OCI-LY7 (cell line): ENCODE data around the gene IER5. TPM values are rescaled to one million over a fixed set of nuclear protein-coding genes. Genes with fewer than 3 reads are reported as not detected.

Source experiments
- BruUV-seq: library from RNA; stranded (reverse); fragments of 400-500 nt; replicated peaks from 2 replicates; lab custom pipeline; 2021; lab: Mats Ljungman, UMichigan
- CTCF ChIA-PET: fragments of 300-600 bp; sonication (Branson Sonifier 250); formaldehyde crosslinking; loops from one replicate; lab custom pipeline; 2022; ENCODE audit warnings: antibody characterized with exemption; ENCODE audit not compliant: unreplicated experiment; lab: Charles Lee
- POLR2A ChIA-PET: fragments of 300-600 bp; sonication (Branson Sonifier 250); formaldehyde crosslinking; loops from one replicate; lab custom pipeline; 2022; ENCODE audit warnings: antibody characterized with exemption; lab: Charles Lee
- DNase-seq: peaks from one replicate; pipeline ENCODE4 v3.0.0-alpha.2; 2015; ENCODE audit warnings: low spot score
- H2AFZ ChIP-seq: fragments of 200-600 bp; sonication (generic), shearing (Covaris generic); 2 replicates; pipeline ENCODE4 v1.6.1; 2014; ENCODE audit warnings: mild to moderate bottlenecking, antibody characterized with exemption, low read length, moderate library complexity
- H3K27ac ChIP-seq: fragments of 200-600 bp; sonication (generic); 2 replicates; pipeline ENCODE4 v1.5.1; 2014; ENCODE audit warnings: mixed run types, low read depth, mild to moderate bottlenecking, moderate library complexity, low read length, inconsistent platforms; ENCODE audit not compliant: poor library complexity, severe bottlenecking
- H3K36me3 ChIP-seq: fragments of 200-600 bp; sonication (generic); 2 replicates; pipeline ENCODE4 v1.6.1; 2014; ENCODE audit warnings: mild to moderate bottlenecking, antibody characterized with exemption, low read length, moderate library complexity, mixed read lengths; ENCODE audit not compliant: insufficient read depth
- H3K4me1 ChIP-seq: fragments of 200-600 bp; sonication (generic); 2 replicates; pipeline ENCODE4 v1.5.1; 2014; ENCODE audit warnings: mild to moderate bottlenecking, low read length; ENCODE audit not compliant: insufficient read depth, poor library complexity, severe bottlenecking
- H3K4me2 ChIP-seq: fragments of 200-600 bp; sonication (generic); 2 replicates; pipeline ENCODE4 v1.6.1; 2014; ENCODE audit warnings: mild to moderate bottlenecking, low read length
- H3K4me3 ChIP-seq: fragments of 200-600 bp; sonication (generic); 2 replicates; pipeline ENCODE4 v1.5.1; 2014; ENCODE audit warnings: mild to moderate bottlenecking, low read depth, low read length; ENCODE audit not compliant: poor library complexity, severe bottlenecking
- H3K79me2 ChIP-seq: fragments of 200-600 bp; sonication (generic); 2 replicates; pipeline ENCODE4 v1.6.1; 2016; ENCODE audit warnings: low read depth, mild to moderate bottlenecking, low read length, moderate library complexity, mixed read lengths; ENCODE audit not compliant: insufficient read depth
- H3K9me2 ChIP-seq: fragments of 200-600 bp; sonication (generic); 2 replicates; pipeline ENCODE4 v1.6.1; 2016; ENCODE audit warnings: mild to moderate bottlenecking, low read length, mixed read lengths; ENCODE audit not compliant: insufficient read depth
- H3K9me3 ChIP-seq: fragments of 200-600 bp; sonication (generic); 2 replicates; pipeline ENCODE4 v1.6.1; 2014; ENCODE audit warnings: mild to moderate bottlenecking, mixed run types, low read length, mixed read lengths
- H4K20me1 ChIP-seq: fragments of 200-600 bp; sonication (generic); 2 replicates; pipeline ENCODE4 v1.6.1; 2014; ENCODE audit warnings: mild to moderate bottlenecking, antibody characterized with exemption, low read length, moderate library complexity, mixed read lengths; ENCODE audit not compliant: insufficient read depth
- CTCF ChIP-seq: fragments of 200-600 bp; sonication (generic); conservative IDR thresholded peaks from 2 replicates; pipeline ENCODE4 v1.5.1; 2014; ENCODE audit warnings: mild to moderate bottlenecking, antibody characterized with exemption, low read length, moderate library complexity, mixed read lengths
- EZH2phosphoT487 ChIP-seq: fragments of 200-600 bp; sonication (generic); IDR thresholded peaks from 2 replicates; pipeline ENCODE4 v1.6.1; 2018; ENCODE audit warnings: low read depth, borderline replicate concordance, mild to moderate bottlenecking, mixed run types, antibody characterized with exemption, low read length, moderate library complexity, mixed read lengths
- intact Hi-C: fragments of 100-400 bp; cut with micrococcal nuclease; formaldehyde crosslinking; loops from one replicate; pipeline ENCODE4 v1.10.0; 2022; ENCODE audit not compliant: unreplicated experiment
- total RNA-seq, 2 experiments: library from RNA; depleted of rRNA in 1 of 2; stranded (reverse); fragments of >200 nt in 1 of 2; shearing (Covaris generic) in 1 of 2; gene quantifications; 2 replicates each; pipeline ENCODE4 v1.2.3, GENCODE V29; 2014 to 2022

The IER5 gene
- total RNA-seq, 2 experiments from 2014 or later, result 7.2 to 14.3 TPM

DNA sequence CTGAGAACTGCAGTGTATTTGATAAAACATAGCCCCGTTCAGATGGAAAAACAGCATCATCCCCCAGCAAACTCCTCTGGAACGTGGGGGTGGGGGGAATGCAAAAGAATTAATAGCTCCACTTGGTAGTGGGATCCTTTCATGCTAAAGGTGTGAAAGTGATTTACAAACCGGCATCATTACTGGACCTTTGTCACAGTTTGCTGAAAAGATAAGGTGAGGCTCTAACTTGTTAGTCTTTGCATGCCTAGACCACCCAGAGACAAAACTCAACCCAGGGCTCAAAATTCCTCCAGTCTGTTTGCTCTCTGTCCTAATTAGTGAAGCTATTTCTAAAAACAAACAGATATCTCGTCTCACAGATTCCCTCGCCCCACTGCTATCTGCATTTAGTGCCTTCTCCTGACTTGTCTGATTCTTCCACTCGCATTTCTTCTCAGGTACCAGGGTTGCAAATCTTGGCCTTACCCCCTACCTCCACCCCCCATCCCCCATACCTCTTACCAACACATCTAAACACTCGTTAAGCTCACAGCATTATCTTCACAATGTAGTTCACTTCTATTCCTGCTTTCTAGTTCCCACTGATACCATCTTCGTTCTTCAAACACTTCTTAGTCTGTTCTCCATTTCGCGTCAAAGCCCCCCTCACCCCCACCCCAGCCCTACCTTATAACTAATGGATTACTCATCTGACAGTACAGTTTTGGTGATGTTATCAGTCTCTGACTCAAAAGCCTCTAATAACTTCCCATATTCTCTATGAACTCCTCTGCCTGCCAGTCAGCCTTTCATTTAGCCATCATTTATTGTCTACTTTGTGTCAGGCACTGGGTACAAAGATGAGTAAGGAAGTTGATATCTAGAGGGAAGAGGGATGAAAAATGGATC lies 11.8 kb downstream of the IER5 start:
- Histone ChIP-seq H2AFZ (no peak overlapping the region), H3K36me3 (no peaks in the 10 kb centered on the region), H4K20me1 (no peaks in the 10 kb centered on the region), H3K27ac (no peak overlapping the region), H3K9me3 (no peaks in the 10 kb centered on the region), H3K79me2 (no peaks in the 10 kb centered on the region), H3K4me2 (no peak overlapping the region), H3K4me1 (peaks cover 11% of the 10 kb centered on the region), H3K9me2 (no peaks in the 10 kb centered on the region), H3K4me3 (no peak overlapping the region)
- CTCF ChIA-PET, result no interaction called here
- BruUV-seq, result no TSS peak
- DNase-seq, result no peak
- intact Hi-C loops, result no loop called here
- TF ChIP-seq CTCF (no peak), EZH2phosphoT487 (no peak)
- POLR2A ChIA-PET, result interaction anchor here (0.9 kb wide), 1 partner anchor 10 kb away, joined by 3 read pairs; no protein-coding TSS in a partner anchor

- no peak overlapping the region for H3K4me2 ChIP-seq
- no peaks in the 10 kb centered on the region for H3K36me3 ChIP-seq
- no peak overlapping the region for H2AFZ ChIP-seq
- H3K4me3 ChIP-seq, result no peak overlapping the region
- intact Hi-C loops, result no loop called here
- H4K20me1 ChIP-seq, result no peaks in the 10 kb centered on the region
- CTCF ChIA-PET, result no interaction called here
- no peak for TF ChIP-seq CTCF
- no peak for TF ChIP-seq EZH2phosphoT487
- peaks cover 15% of the 10 kb centered on the region for H3K4me1 ChIP-seq
- no peak for DNase-seq
- H3K9me2 ChIP-seq, result no peaks in the 10 kb centered on the region
- H3K27ac ChIP-seq, result no peak overlapping the region
- POLR2A ChIA-PET, result interaction anchor here (0.6 kb wide), 1 partner anchor 190 kb away, joined by 4 read pairs; no protein-coding TSS in a partner anchor
- BruUV-seq, result no TSS peak
- no peaks in the 10 kb centered on the region for H3K79me2 ChIP-seq
- H3K9me3 ChIP-seq, result no peaks in the 10 kb centered on the region
These were observed 12.4 kb downstream of the IER5 start for GRCh38 chr1:181100934-181101333.
